HG02678 (cell line): Measurements from ENCODE around the gene GCSAM.

Experiments
- ATAC-seq: cut with Tn5 transposase; IDR thresholded peaks from one replicate; pipeline ENCODE4 v1.9.1; 2021; ENCODE audit warnings: mild to moderate bottlenecking, moderate library complexity; ENCODE audit not compliant: unreplicated experiment

Gene GCSAM

GRCh38 chr3:112129925-112130637, 3.0 kb downstream of the GCSAM start:
- no peak for ATAC-seq

GRCh38 chr3:112128843-112129727, 4.0 kb downstream of the GCSAM start:
- peak; percentile 60 for ATAC-seq

GRCh38 chr3:112127522-112128494, 5.2 kb downstream of the GCSAM start:
- no peak for ATAC-seq

- no peak for ATAC-seq
Measured at GRCh38 chr3:112126511-112126911, 6.5 kb downstream of the GCSAM start.

GRCh38 chr3:112124907-112125607, 8.0 kb downstream of the GCSAM start:
- ATAC-seq: no peak

GRCh38 chr3:112123548-112123947, 9.5 kb downstream of the GCSAM start:
- no peak for ATAC-seq

- no peak for ATAC-seq
Measured at GRCh38 chr3:112122870-112123269, 10.2 kb downstream of the GCSAM start.

GRCh38 chr3:112121577-112122547, 11.2 kb downstream of the GCSAM start:
- no peak for ATAC-seq

- ATAC-seq: no peak
Measured at GRCh38 chr3:112119962-112120836, 12.8 kb downstream of the GCSAM start.

- ATAC-seq: peak; percentile 22
Measured at GRCh38 chr3:112117841-112118571, 15.0 kb downstream of the GCSAM start.

GRCh38 chr3:112117415-112117814, 15.6 kb downstream of the GCSAM start:
- ATAC-seq: no peak

- no peak for ATAC-seq
Measured at GRCh38 chr3:112116748-112117186, 16.3 kb downstream of the GCSAM start.

- ATAC-seq: no peak
Measured at GRCh38 chr3:112115806-112116383, 17.2 kb downstream of the GCSAM start.

- ATAC-seq: peak; percentile 40
Measured at GRCh38 chr3:112115161-112115739, 17.8 kb downstream of the GCSAM start.

GRCh38 chr3:112114576-112115160, 18.4 kb downstream of the GCSAM start:
- ATAC-seq: peak; percentile 33

- peak; percentile 62 for ATAC-seq
Measured at GRCh38 chr3:112111785-112112402, 21.2 kb downstream of the GCSAM start.
